OCI-LY7 (cell line): Measurements from ENCODE around the gene ZHX3. TPM values are rescaled to one million over a fixed set of nuclear protein-coding genes. Genes with fewer than 3 reads are reported as not detected.

ENCODE experiments used
- BruUV-seq: library from RNA; stranded (reverse); fragments of 400-500 nt; replicated peaks from 2 replicates; lab custom pipeline; 2021; lab: Mats Ljungman, UMichigan
- CTCF ChIA-PET: fragments of 300-600 bp; sonication (Branson Sonifier 250); formaldehyde crosslinking; loops from one replicate; lab custom pipeline; 2022; ENCODE audit warnings: antibody characterized with exemption; ENCODE audit not compliant: unreplicated experiment; lab: Charles Lee
- POLR2A ChIA-PET: fragments of 300-600 bp; sonication (Branson Sonifier 250); formaldehyde crosslinking; loops from one replicate; lab custom pipeline; 2022; ENCODE audit warnings: antibody characterized with exemption; lab: Charles Lee
- DNase-seq: peaks from one replicate; pipeline ENCODE4 v3.0.0-alpha.2; 2015; ENCODE audit warnings: low spot score
- H2AFZ ChIP-seq: fragments of 200-600 bp; sonication (generic), shearing (Covaris generic); 2 replicates; pipeline ENCODE4 v1.6.1; 2014; ENCODE audit warnings: mild to moderate bottlenecking, antibody characterized with exemption, low read length, moderate library complexity
- H3K27ac ChIP-seq: fragments of 200-600 bp; sonication (generic); 2 replicates; pipeline ENCODE4 v1.5.1; 2014; ENCODE audit warnings: mixed run types, low read depth, mild to moderate bottlenecking, moderate library complexity, low read length, inconsistent platforms; ENCODE audit not compliant: poor library complexity, severe bottlenecking
- H3K36me3 ChIP-seq: fragments of 200-600 bp; sonication (generic); 2 replicates; pipeline ENCODE4 v1.6.1; 2014; ENCODE audit warnings: mild to moderate bottlenecking, antibody characterized with exemption, low read length, moderate library complexity, mixed read lengths; ENCODE audit not compliant: insufficient read depth
- H3K4me1 ChIP-seq: fragments of 200-600 bp; sonication (generic); 2 replicates; pipeline ENCODE4 v1.5.1; 2014; ENCODE audit warnings: mild to moderate bottlenecking, low read length; ENCODE audit not compliant: insufficient read depth, poor library complexity, severe bottlenecking
- H3K4me2 ChIP-seq: fragments of 200-600 bp; sonication (generic); 2 replicates; pipeline ENCODE4 v1.6.1; 2014; ENCODE audit warnings: mild to moderate bottlenecking, low read length
- H3K4me3 ChIP-seq: fragments of 200-600 bp; sonication (generic); 2 replicates; pipeline ENCODE4 v1.5.1; 2014; ENCODE audit warnings: mild to moderate bottlenecking, low read depth, low read length; ENCODE audit not compliant: poor library complexity, severe bottlenecking
- H3K79me2 ChIP-seq: fragments of 200-600 bp; sonication (generic); 2 replicates; pipeline ENCODE4 v1.6.1; 2016; ENCODE audit warnings: low read depth, mild to moderate bottlenecking, low read length, moderate library complexity, mixed read lengths; ENCODE audit not compliant: insufficient read depth
- H3K9me2 ChIP-seq: fragments of 200-600 bp; sonication (generic); 2 replicates; pipeline ENCODE4 v1.6.1; 2016; ENCODE audit warnings: mild to moderate bottlenecking, low read length, mixed read lengths; ENCODE audit not compliant: insufficient read depth
- H3K9me3 ChIP-seq: fragments of 200-600 bp; sonication (generic); 2 replicates; pipeline ENCODE4 v1.6.1; 2014; ENCODE audit warnings: mild to moderate bottlenecking, mixed run types, low read length, mixed read lengths
- H4K20me1 ChIP-seq: fragments of 200-600 bp; sonication (generic); 2 replicates; pipeline ENCODE4 v1.6.1; 2014; ENCODE audit warnings: mild to moderate bottlenecking, antibody characterized with exemption, low read length, moderate library complexity, mixed read lengths; ENCODE audit not compliant: insufficient read depth
- CTCF ChIP-seq: fragments of 200-600 bp; sonication (generic); conservative IDR thresholded peaks from 2 replicates; pipeline ENCODE4 v1.5.1; 2014; ENCODE audit warnings: mild to moderate bottlenecking, antibody characterized with exemption, low read length, moderate library complexity, mixed read lengths
- EZH2phosphoT487 ChIP-seq: fragments of 200-600 bp; sonication (generic); IDR thresholded peaks from 2 replicates; pipeline ENCODE4 v1.6.1; 2018; ENCODE audit warnings: low read depth, borderline replicate concordance, mild to moderate bottlenecking, mixed run types, antibody characterized with exemption, low read length, moderate library complexity, mixed read lengths
- intact Hi-C: fragments of 100-400 bp; cut with micrococcal nuclease; formaldehyde crosslinking; loops from one replicate; pipeline ENCODE4 v1.10.0; 2022; ENCODE audit not compliant: unreplicated experiment
- total RNA-seq, 2 experiments: library from RNA; depleted of rRNA in 1 of 2; stranded (reverse); fragments of >200 nt in 1 of 2; shearing (Covaris generic) in 1 of 2; gene quantifications; 2 replicates each; pipeline ENCODE4 v1.2.3, GENCODE V29; 2014 to 2022

Gene ZHX3
- total RNA-seq, 2 experiments from 2014 or later = 5.8 to 16.9 TPM

- no peak overlapping the region for H3K4me2 ChIP-seq
- ChIA-PET CTCF (interaction anchor here (0.6 kb wide), 1 partner anchor 176 kb away, joined by 3 read pairs; no protein-coding TSS in a partner anchor), POLR2A (no interaction called here)
- H4K20me1 ChIP-seq = no peaks in the 10 kb centered on the region
- H3K9me3 ChIP-seq = no peaks in the 10 kb centered on the region
- no peak overlapping the region for H3K4me3 ChIP-seq
- TF ChIP-seq CTCF (peak; percentile 39; the same call in 1 of the 2 replicates), EZH2phosphoT487 (no peak)
- H3K79me2 ChIP-seq = no peaks in the 10 kb centered on the region
- no peaks in the 10 kb centered on the region for H3K4me1 ChIP-seq
- intact Hi-C loops = no loop called here
- DNase-seq = no peak
- H3K9me2 ChIP-seq = no peaks in the 10 kb centered on the region
- H3K27ac ChIP-seq = no peak overlapping the region
- H3K36me3 ChIP-seq = no peaks in the 10 kb centered on the region
- H2AFZ ChIP-seq = no peak overlapping the region
- BruUV-seq = no TSS peak
Measured at GRCh38 chr20:41352666-41353065, 35.1 kb upstream of the ZHX3 start.

GRCh38 chr20:41352106-41352505, 34.6 kb upstream of the ZHX3 start:
- H3K27ac ChIP-seq = no peak overlapping the region
- POLR2A ChIA-PET = no interaction called here
- no peak overlapping the region for H3K4me2 ChIP-seq
- H4K20me1 ChIP-seq = no peaks in the 10 kb centered on the region
- H3K4me1 ChIP-seq = no peaks in the 10 kb centered on the region
- no peak for DNase-seq
- intact Hi-C loops = no loop called here
- TF ChIP-seq CTCF = no peak
- no peaks in the 10 kb centered on the region for H3K36me3 ChIP-seq
- no peak overlapping the region for H2AFZ ChIP-seq
- no peaks in the 10 kb centered on the region for H3K9me3 ChIP-seq
- H3K79me2 ChIP-seq = no peaks in the 10 kb centered on the region
- no TSS peak for BruUV-seq
- no peaks in the 10 kb centered on the region for H3K9me2 ChIP-seq
- CTCF ChIA-PET = no interaction called here
- H3K4me3 ChIP-seq = no peak overlapping the region

GRCh38 chr20:41350408-41350962, 33.0 kb upstream of the ZHX3 start:
- Histone ChIP-seq H3K9me2 (no peaks in the 10 kb centered on the region), H3K79me2 (no peaks in the 10 kb centered on the region), H3K27ac (no peak overlapping the region), H3K9me3 (no peaks in the 10 kb centered on the region), H2AFZ (no peak overlapping the region), H3K4me1 (no peaks in the 10 kb centered on the region), H3K4me2 (no peak overlapping the region), H4K20me1 (no peaks in the 10 kb centered on the region), H3K4me3 (no peak overlapping the region), H3K36me3 (no peaks in the 10 kb centered on the region)
- DNase-seq = no peak
- intact Hi-C loops = no loop called here
- ChIA-PET POLR2A (no interaction called here), CTCF (interaction anchor here (0.7 kb wide), 1 partner anchor 12 kb away, joined by 9 read pairs; no protein-coding TSS in a partner anchor)
- BruUV-seq = no TSS peak
- no peak for TF ChIP-seq CTCF
- TF ChIP-seq EZH2phosphoT487 = no peak
